Adrenal gland (tissue), 12 donors: ENCODE results near the gene ZNF385A. TPM values are rescaled to one million over a fixed set of nuclear protein-coding genes. Genes with fewer than 3 reads are reported as not detected.

Experiments used
- DNase-seq, 7 donors: peaks; one replicate each; pipeline ENCODE4 v3.0.0-alpha.2; 2019 to 2020
- H3K27ac ChIP-seq, 5 donors: fragments of 200-600 bp; sonication (generic) in 4 of 5; 1 replicate in 3 of 5; 2 replicates in 2 of 5; pipeline versions ENCODE4 v1.5.1 to v1.8.0; 2016 to 2020; ENCODE audit warnings: mild to moderate bottlenecking in 1 of 5
- H3K27me3 ChIP-seq: fragments of 200-600 bp; 2 replicates; pipeline ENCODE4 v1.8.0; 2021
- H3K36me3 ChIP-seq, 2 donors: fragments of 200-600 bp; replicated peaks in 1 of 2; 1 replicate in 1 of 2; 2 replicates in 1 of 2; pipeline versions ENCODE4 v1.5.1 to v1.8.0; 2018 to 2022
- H3K4me1 ChIP-seq, 2 donors: fragments of 200-600 bp; replicated peaks in 1 of 2; 1 replicate in 1 of 2; 2 replicates in 1 of 2; pipeline versions ENCODE4 v1.5.1 to v1.8.0; 2018 to 2021
- H3K4me3 ChIP-seq, 4 donors: fragments of 200-600 bp; sonication (generic) in 3 of 4; one replicate each; pipeline ENCODE4 v1.5.1; 2016 to 2018
- H3K9me3 ChIP-seq, 3 donors: fragments of 200-600 bp; sonication (generic) in 1 of 3; replicated peaks in 1 of 3; 1 replicate in 2 of 3; 2 replicates in 1 of 3; pipeline versions ENCODE4 v1.5.1 to v1.8.0; 2016 to 2021
- CTCF ChIP-seq, 6 experiments: fragments of 450-650 bp in 4 of 6; fragments of 200-600 bp in 2 of 6; sonication (generic) in 1 of 6; IDR thresholded peaks; 1 replicate in 5 of 6; 2 replicates in 1 of 6; pipeline versions ENCODE4 v1.5.1 to v1.8.0; 2016 to 2021; ENCODE audit warnings: antibody characterized with exemption in 6 of 6, mild to moderate bottlenecking in 2 of 6, moderate library complexity in 1 of 6
- POLR2A ChIP-seq, 2 donors: fragments of 450-650 bp; IDR thresholded peaks; one replicate each; pipeline ENCODE4 v1.6.1; 2017; ENCODE audit warnings: antibody characterized with exemption in 2 of 2, mild to moderate bottlenecking in 2 of 2, moderate library complexity in 1 of 2
- WGBS, 4 donors: extraction: QIAGEN DNeasy Blood & Tissue Kit in 2 of 4; methylation state at CpG; one replicate each; pipeline versions ENCODE4 v1.1.5 to v1.1.7; 2013 to 2017; 5-methylcytosine and 5-hydroxymethylcytosine counted together
- intact Hi-C, 2 donors: fragments of 100-400 bp; cut with DNase I; formaldehyde crosslinking; loops; one replicate each; pipeline versions ENCODE4 v1.14.1 to v1.15.0; 2022 to 2023
- polyA plus RNA-seq, 3 donors: library from polyadenylated mRNA; stranded (reverse); fragments of 200-250 nt in 2 of 3; fragments of 350-450 nt in 1 of 3; fragmentation: Illumina TruSeq in 1 of 3; extraction: RNeasy Lipid Tissue Mini Kit (QIAGEN cat#74804) in 1 of 3; gene quantifications; one replicate each; pipeline ENCODE4 v1.2.3, GENCODE V29; 2013 to 2014
- total RNA-seq, 9 donors: library from RNA; depleted of rRNA in 4 of 9; stranded (reverse); fragments of >200 nt in 4 of 9; fragments of 120-200 nt in 1 of 9; fragmentation: NEBNext Ultra II Directional in 1 of 9; extraction: Animal tissue kit (Norgen Biotek cat#: 25700) in 1 of 9; gene quantifications; one replicate each; pipeline versions ENCODE4 v1.1.0 to v1.2.4, GENCODE V29; 2013 to 2023
- donor health status: healthy with polysubstance abuse.
- donor health status: Bipolar disorder and iron deficiency.
- donor health status: DM: yes; HTN: yes; CAD: no.
- donor health status: DM: no; HTN: no; CAD: no.
- donor health status: DM: no; HTN: no; CAD: no.
- donor health status: DM: yes; HTN: yes; CAD: no.

Gene ZNF385A
- total and polyA plus RNA-seq, 12 donors: 0.94 to 38.2 (median 13.1) TPM

GRCh38 chr12:54371328-54372112 lies 13.0 kb downstream of the ZNF385A start:
- H3K9me3 ChIP-seq: no peaks in the 10 kb centered on the region
- H3K4me1 ChIP-seq: peaks cover 3 to 37% of the 10 kb centered on the region in 2 donors
- H3K4me3 ChIP-seq: no peak overlapping the region
- WGBS, 4 donors: 57 to 77% (median 65%) methylated on average over 5 of the region's 5 CpGs
- no peak for DNase-seq
- intact Hi-C loops: no loop called here
- peak overlapping the region in 1 of 5 donors; percentile 10 for H3K27ac ChIP-seq
- TF ChIP-seq CTCF (IDR thresholded peaks at IDR 0.05) (no peak), POLR2A (IDR thresholded peaks at IDR 0.05) (no peak)
- H3K27me3 ChIP-seq: no peaks in the 10 kb centered on the region
- H3K36me3 ChIP-seq: no peaks in the 10 kb centered on the region

GRCh38 chr12:54370171-54370730 lies 14.3 kb downstream of the ZNF385A start:
- H3K4me1 ChIP-seq: peaks cover 3 to 37% of the 10 kb centered on the region in 2 donors
- intact Hi-C loops: no loop called here
- peak overlapping the region in 1 of 5 donors; percentile 51 for H3K27ac ChIP-seq
- H3K36me3 ChIP-seq: no peaks in the 10 kb centered on the region
- peak; percentile 74 to 85 (median 81) for DNase-seq
- H3K27me3 ChIP-seq: no peaks in the 10 kb centered on the region
- WGBS, 4 donors: 7 to 20% (median 15%) methylated on average over 18 to 44 of the region's 44 CpGs
- no peaks in the 10 kb centered on the region for H3K9me3 ChIP-seq
- H3K4me3 ChIP-seq: peak overlapping the region in 1 of 4 donors; percentile 40
- peak; percentile 84 to 96 (median 90) for TF ChIP-seq CTCF (IDR thresholded peaks at IDR 0.05)
- TF ChIP-seq POLR2A (IDR thresholded peaks at IDR 0.05): no peak

- H3K27ac ChIP-seq: peak overlapping the region in 1 of 5 donors; percentile 51
These were observed 14.9 kb downstream of the ZNF385A start for GRCh38 chr12:54369597-54370131.

More at GRCh38 chr12:54369597-54370131, 14.9 kb downstream of the ZNF385A start:
- 29 to 42% (median 41%) methylated on average over 9 to 21 of the region's 21 CpGs for WGBS, 4 donors
- H3K9me3 ChIP-seq: no peaks in the 10 kb centered on the region
- intact Hi-C loops: loop anchor here (5.0 to 10.0 kb wide), 4 partner anchors 75 to 152 kb away; no protein-coding TSS in a partner anchor
- peak overlapping the region in 1 of 4 donors; percentile 40 for H3K4me3 ChIP-seq
- DNase-seq: no peak
- no peak for TF ChIP-seq POLR2A (IDR thresholded peaks at IDR 0.05)
- no peak for TF ChIP-seq CTCF (IDR thresholded peaks at IDR 0.05)
- no peaks in the 10 kb centered on the region for H3K27me3 ChIP-seq
- peaks cover 3 to 36% of the 10 kb centered on the region in 2 donors for H3K4me1 ChIP-seq
- no peaks in the 10 kb centered on the region for H3K36me3 ChIP-seq
